Measurements from ENCODE around the gene MYO6.

The MYO6 gene

DNA sequence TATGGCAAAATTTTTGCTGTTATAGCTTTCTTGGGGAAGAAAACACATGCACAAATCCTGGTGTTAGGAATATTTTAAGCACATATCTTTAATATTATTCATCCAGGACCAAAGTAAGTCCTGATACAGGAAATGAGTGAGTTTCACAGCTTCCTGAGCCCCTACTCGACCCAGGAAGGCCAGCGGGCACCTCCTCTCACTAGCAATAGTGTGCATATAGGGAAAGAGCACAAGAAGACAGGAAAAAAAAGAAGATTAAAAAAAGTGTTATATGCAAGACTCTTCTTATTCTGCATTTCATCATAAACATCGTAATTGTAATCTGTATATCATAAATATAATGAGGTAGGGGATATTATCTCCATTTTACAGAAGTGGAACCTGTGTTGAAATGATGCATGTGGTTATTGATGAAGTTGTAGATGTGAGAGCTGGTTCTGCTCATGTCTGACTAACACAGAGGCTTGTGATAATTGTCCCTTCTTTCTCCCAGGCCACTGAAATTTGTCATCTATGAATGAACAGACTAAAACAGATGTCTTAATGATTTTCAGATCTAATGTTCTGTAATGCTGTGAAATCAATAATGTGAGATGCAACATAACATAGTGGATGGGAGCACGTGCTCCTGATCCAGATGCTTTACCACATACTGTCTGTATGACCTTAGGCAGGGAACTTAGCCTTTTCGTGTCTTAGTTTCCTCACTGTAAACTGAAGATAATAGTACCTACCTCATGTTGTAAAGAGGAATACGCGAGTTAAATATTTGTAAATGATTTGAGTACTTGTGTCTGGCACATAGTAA is 101.2 kb downstream of the MYO6 start:
- no peaks in the 10 kb centered on the region for H3K79me2 ChIP-seq (ENCODE audit: insufficient read depth, low read depth)
- H2AFZ ChIP-seq (ENCODE audit: low read depth) = no peak overlapping the region
- no peak overlapping the region for H3K27ac ChIP-seq
- H3K4me2 ChIP-seq = no peak overlapping the region
- no peaks in the 10 kb centered on the region for H3K4me1 ChIP-seq (ENCODE audit: low read depth, poor library complexity, severe bottlenecking)
- H3K27me3 ChIP-seq (ENCODE audit: insufficient read depth, low read depth) = no peaks in the 10 kb centered on the region
- H4K20me1 ChIP-seq (ENCODE audit: insufficient read depth) = no peaks in the 10 kb centered on the region
- H3K9ac ChIP-seq = no peak overlapping the region
- H3K4me3 ChIP-seq (IDR thresholded peaks at IDR 0.05; ENCODE audit: insufficient read depth, low read depth, low read length) = no peak overlapping the region
- no peak for TF ChIP-seq CTCF (conservative IDR thresholded peaks at IDR 0.05; ENCODE audit: low read depth, low read length)
- no peaks in the 10 kb centered on the region for H3K36me3 ChIP-seq (ENCODE audit: insufficient read depth)

DNA sequence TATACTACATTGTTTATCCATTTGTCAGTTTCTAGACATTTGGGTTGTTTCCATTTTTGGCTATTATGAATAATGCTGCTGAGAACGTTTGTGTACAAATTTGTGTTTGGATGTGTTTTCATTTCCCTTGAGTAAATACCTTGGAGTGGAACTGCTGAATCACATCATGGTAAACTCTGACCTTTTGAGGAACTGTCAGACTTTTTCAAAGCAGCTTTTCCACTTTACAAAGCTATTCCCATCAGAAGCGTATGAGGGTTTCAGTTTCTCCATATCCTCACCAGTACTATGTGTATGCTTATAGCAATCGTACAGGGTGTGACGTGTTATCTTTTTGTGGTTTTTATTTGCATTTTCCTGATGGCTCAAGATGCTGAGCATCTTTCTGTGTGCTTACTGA is 103.7 kb downstream of the MYO6 start:
- Histone ChIP-seq H3K9ac (no peak overlapping the region), H3K4me3 (IDR thresholded peaks at IDR 0.05; ENCODE audit: insufficient read depth, low read depth, low read length) (no peak overlapping the region), H3K36me3 (ENCODE audit: insufficient read depth) (no peaks in the 10 kb centered on the region), H3K27ac (no peak overlapping the region), H4K20me1 (ENCODE audit: insufficient read depth) (no peaks in the 10 kb centered on the region), H3K79me2 (ENCODE audit: insufficient read depth, low read depth) (no peaks in the 10 kb centered on the region), H3K27me3 (ENCODE audit: insufficient read depth, low read depth) (no peaks in the 10 kb centered on the region), H3K4me2 (no peak overlapping the region), H3K4me1 (ENCODE audit: low read depth, poor library complexity, severe bottlenecking) (no peaks in the 10 kb centered on the region), H2AFZ (ENCODE audit: low read depth) (no peak overlapping the region)
- TF ChIP-seq CTCF (conservative IDR thresholded peaks at IDR 0.05; ENCODE audit: low read depth, low read length) = no peak

DNA sequence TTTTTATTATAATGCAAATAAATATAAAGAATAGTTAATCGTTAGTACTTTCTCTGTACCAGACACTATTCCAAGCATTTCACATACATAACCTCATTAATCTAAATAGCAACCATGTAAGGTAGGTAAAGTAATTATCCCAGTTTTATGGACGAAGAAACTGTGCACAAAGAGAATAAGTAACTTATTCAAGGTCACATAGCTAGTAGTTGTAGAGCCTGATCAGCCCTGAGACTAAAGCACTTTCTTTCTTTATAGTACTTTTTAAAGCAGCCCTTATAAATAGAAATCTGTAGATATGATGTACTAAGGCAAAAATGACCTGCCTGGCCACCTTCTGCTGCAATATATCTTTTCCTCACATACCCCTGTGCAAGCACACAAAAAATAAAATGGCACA is 104.8 kb downstream of the MYO6 start:
- Histone ChIP-seq H3K4me1 (ENCODE audit: low read depth, poor library complexity, severe bottlenecking) (no peaks in the 10 kb centered on the region), H4K20me1 (ENCODE audit: insufficient read depth) (no peaks in the 10 kb centered on the region), H3K27ac (no peak overlapping the region), H3K9ac (no peak overlapping the region), H3K27me3 (ENCODE audit: insufficient read depth, low read depth) (no peaks in the 10 kb centered on the region), H3K4me3 (IDR thresholded peaks at IDR 0.05; ENCODE audit: insufficient read depth, low read depth, low read length) (no peak overlapping the region), H2AFZ (ENCODE audit: low read depth) (no peak overlapping the region), H3K4me2 (no peak overlapping the region), H3K36me3 (ENCODE audit: insufficient read depth) (no peaks in the 10 kb centered on the region), H3K79me2 (ENCODE audit: insufficient read depth, low read depth) (no peaks in the 10 kb centered on the region)
- TF ChIP-seq CTCF (conservative IDR thresholded peaks at IDR 0.05; ENCODE audit: low read depth, low read length) = no peak

DNA sequence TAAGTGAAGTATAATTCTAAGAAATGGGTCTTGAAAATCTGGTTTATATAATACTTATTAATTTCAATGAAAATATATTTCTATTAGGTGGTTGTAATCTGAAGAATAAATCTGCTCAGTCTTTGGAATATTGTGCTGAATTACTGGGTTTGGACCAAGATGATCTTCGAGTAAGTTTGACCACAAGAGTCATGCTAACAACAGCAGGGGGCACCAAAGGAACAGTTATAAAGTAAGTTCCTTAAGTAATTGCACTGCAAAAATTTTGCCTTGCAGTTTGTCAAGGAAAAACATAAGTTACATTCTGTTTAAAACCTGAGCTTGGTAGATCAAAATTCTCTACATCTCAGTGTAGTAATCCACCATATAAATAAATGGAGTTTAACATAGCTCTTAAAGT is 106.0 kb downstream of the MYO6 start:
- no peaks in the 10 kb centered on the region for H3K36me3 ChIP-seq (ENCODE audit: insufficient read depth)
- H3K27me3 ChIP-seq (ENCODE audit: insufficient read depth, low read depth) = no peaks in the 10 kb centered on the region
- no peak overlapping the region for H2AFZ ChIP-seq (ENCODE audit: low read depth)
- no peaks in the 10 kb centered on the region for H3K79me2 ChIP-seq (ENCODE audit: insufficient read depth, low read depth)
- no peaks in the 10 kb centered on the region for H4K20me1 ChIP-seq (ENCODE audit: insufficient read depth)
- peak; percentile 41; the same call in 1 of the 2 replicates for TF ChIP-seq CTCF (conservative IDR thresholded peaks at IDR 0.05; ENCODE audit: low read depth, low read length)
- no peak overlapping the region for H3K4me3 ChIP-seq (IDR thresholded peaks at IDR 0.05; ENCODE audit: insufficient read depth, low read depth, low read length)
- no peak overlapping the region for H3K9ac ChIP-seq
- no peaks in the 10 kb centered on the region for H3K4me1 ChIP-seq (ENCODE audit: low read depth, poor library complexity, severe bottlenecking)
- no peak overlapping the region for H3K27ac ChIP-seq
- no peak overlapping the region for H3K4me2 ChIP-seq
